Measurements from ENCODE around the gene C20orf204.

The C20orf204 gene

GRCh38 chr20:64074963-64075362 lies 39.0 kb downstream of the C20orf204 start:
- DNase-seq (no peak), ATAC-seq (ENCODE audit: insufficient read depth, low read depth) (no peak)
- Histone ChIP-seq H4K20me1 (ENCODE audit: insufficient read depth, low read length) (peaks cover 31% of the 10 kb centered on the region), H3K36me3 (ENCODE audit: insufficient read depth, low read length) (peaks cover 36% of the 10 kb centered on the region), H3K79me2 (ENCODE audit: insufficient read depth, low read length) (peaks cover 12% of the 10 kb centered on the region), H3K27ac (ENCODE audit: low read length) (no peak overlapping the region), H3K27me3 (ENCODE audit: insufficient read depth, low read length, poor library complexity) (no peaks in the 10 kb centered on the region), H2AFZ (ENCODE audit: low read depth, low read length) (no peak overlapping the region), H3K4me1 (ENCODE audit: insufficient read depth, low read length) (peaks cover 17% of the 10 kb centered on the region), H3K4me2 (ENCODE audit: insufficient read depth, low read length) (no peak overlapping the region), H3K4me3 (ENCODE audit: low read depth in 1 of 2, low read length in 2 of 2) (no peak overlapping the region), H3K9ac (ENCODE audit: low read depth, low read length) (no peak overlapping the region), H3K9me3 (ENCODE audit: insufficient read depth, low read length, severe bottlenecking) (no peaks in the 10 kb centered on the region)
- TF ChIP-seq EZH2 (IDR thresholded peaks at IDR 0.05; ENCODE audit: borderline replicate concordance, low read depth, low read length, severe bottlenecking) (no peak), CTCF (IDR thresholded peaks at IDR 0.05; ENCODE audit: borderline replicate concordance, extremely low read depth, low read length, poor library complexity, severe bottlenecking) (no peak)

- Histone ChIP-seq H3K4me1 (ENCODE audit: insufficient read depth, low read length) (peaks cover 23% of the 10 kb centered on the region), H2AFZ (ENCODE audit: low read depth, low read length) (no peak overlapping the region), H3K79me2 (ENCODE audit: insufficient read depth, low read length) (peaks cover 12% of the 10 kb centered on the region), H3K4me3 (ENCODE audit: low read depth in 1 of 2, low read length in 2 of 2) (no peak overlapping the region), H3K36me3 (ENCODE audit: insufficient read depth, low read length) (peaks cover 36% of the 10 kb centered on the region), H3K4me2 (ENCODE audit: insufficient read depth, low read length) (no peak overlapping the region), H4K20me1 (ENCODE audit: insufficient read depth, low read length) (peaks cover 29% of the 10 kb centered on the region), H3K27ac (ENCODE audit: low read length) (no peak overlapping the region), H3K9me3 (ENCODE audit: insufficient read depth, low read length, severe bottlenecking) (no peaks in the 10 kb centered on the region), H3K9ac (ENCODE audit: low read depth, low read length) (no peak overlapping the region), H3K27me3 (ENCODE audit: insufficient read depth, low read length, poor library complexity) (no peaks in the 10 kb centered on the region)
- TF ChIP-seq CTCF (IDR thresholded peaks at IDR 0.05; ENCODE audit: borderline replicate concordance, extremely low read depth, low read length, poor library complexity, severe bottlenecking) (no peak), EZH2 (IDR thresholded peaks at IDR 0.05; ENCODE audit: borderline replicate concordance, low read depth, low read length, severe bottlenecking) (no peak)
- ATAC-seq (ENCODE audit: insufficient read depth, low read depth) (no peak), DNase-seq (no peak)
These were observed 39.6 kb downstream of the C20orf204 start for GRCh38 chr20:64075556-64075955.

GRCh38 chr20:64076061-64076997 lies 40.3 kb downstream of the C20orf204 start:
- Histone ChIP-seq H3K9me3 (ENCODE audit: insufficient read depth, low read length, severe bottlenecking) (no peaks in the 10 kb centered on the region), H3K79me2 (ENCODE audit: insufficient read depth, low read length) (peaks cover 12% of the 10 kb centered on the region), H2AFZ (ENCODE audit: low read depth, low read length) (no peak overlapping the region), H3K27me3 (ENCODE audit: insufficient read depth, low read length, poor library complexity) (no peaks in the 10 kb centered on the region), H3K27ac (ENCODE audit: low read length) (no peak overlapping the region), H3K4me2 (ENCODE audit: insufficient read depth, low read length) (no peak overlapping the region), H3K4me3 (ENCODE audit: low read depth in 1 of 2, low read length in 2 of 2) (no peak overlapping the region), H3K36me3 (ENCODE audit: insufficient read depth, low read length) (peaks cover 36% of the 10 kb centered on the region), H4K20me1 (ENCODE audit: insufficient read depth, low read length) (peaks cover 29% of the 10 kb centered on the region), H3K9ac (ENCODE audit: low read depth, low read length) (no peak overlapping the region), H3K4me1 (ENCODE audit: insufficient read depth, low read length) (peaks cover 23% of the 10 kb centered on the region)
- DNase-seq (no peak), ATAC-seq (ENCODE audit: insufficient read depth, low read depth) (no peak)
- TF ChIP-seq EZH2 (IDR thresholded peaks at IDR 0.05; ENCODE audit: borderline replicate concordance, low read depth, low read length, severe bottlenecking) (no peak), CTCF (IDR thresholded peaks at IDR 0.05; ENCODE audit: borderline replicate concordance, extremely low read depth, low read length, poor library complexity, severe bottlenecking) (no peak)
